K562 (cell line): Measurements from ENCODE around the gene CSTPP1. TPM values are rescaled to one million over a fixed set of nuclear protein-coding genes. Genes with fewer than 3 reads are reported as not detected.

ENCODE experiments used
- CHD2 ChIP-seq: IDR thresholded peaks from 2 replicates; pipeline ENCODE4 v1.6.1; 2011; ENCODE audit warnings: low read depth, low read length
- GATA2 ChIP-seq: sonication (generic); formaldehyde crosslinking; IDR thresholded peaks from 2 replicates; pipeline ENCODE4 v1.4.0; 2020; ENCODE audit warnings: mild to moderate bottlenecking, missing genetic modification reagents
- MXI1 ChIP-seq: IDR thresholded peaks from 2 replicates; pipeline ENCODE4 v1.6.1; 2011; ENCODE audit warnings: low read depth, mild to moderate bottlenecking, improper control_type of control experiment, low read length
- NFRKB ChIP-seq: fragments of 450-650 bp; IDR thresholded peaks from 2 replicates; pipeline ENCODE4 v1.6.1; 2016; ENCODE audit warnings: low read depth
- PRMT5 ChIP-seq: sonication (generic); formaldehyde crosslinking; IDR thresholded peaks from 2 replicates; pipeline ENCODE4 v1.5.0; 2020; ENCODE audit warnings: missing genetic modification reagents
- RAD21 ChIP-seq, 2 experiments: fragments of 250-450 bp in 1 of 2; fragments of 450-650 bp in 1 of 2; sonication (Bioruptor Pico) in 1 of 2; formaldehyde crosslinking in 1 of 2; IDR thresholded peaks in 1 of 2; conservative IDR thresholded peaks in 1 of 2; 2 replicates each; pipeline versions ENCODE4 v1.4.0 to v1.8.0; 2020 to 2022; ENCODE audit warnings: mild to moderate bottlenecking in 2 of 2, moderate library complexity in 1 of 2
- RBBP5 ChIP-seq: fragments of 200-600 bp; sonication (generic); IDR thresholded peaks from 2 replicates; pipeline ENCODE4 v1.6.1; 2012; ENCODE audit warnings: borderline replicate concordance, mild to moderate bottlenecking, low read length, control low read depth, inconsistent platforms; ENCODE audit not compliant: insufficient read depth, poor library complexity, severe bottlenecking
- RBM14 ChIP-seq: fragments of 200-400 bp; formaldehyde crosslinking; IDR thresholded peaks from 2 replicates; pipeline ENCODE4 v1.6.1; 2018; ENCODE audit warnings: low read depth, mild to moderate bottlenecking, low read length, moderate library complexity, borderline replicate concordance; ENCODE audit not compliant: insufficient read depth
- SP2 ChIP-seq: IDR thresholded peaks from 2 replicates; pipeline ENCODE4 v1.6.1; 2011; ENCODE audit warnings: mild to moderate bottlenecking, low read depth, low read length, moderate library complexity; ENCODE audit not compliant: poor library complexity, severe bottlenecking; ENCODE audit errors: extremely low read depth
- polyA plus RNA-seq, 8 experiments: library from polyadenylated mRNA; depleted of rRNA in 4 of 8; stranded (reverse) in 5 of 8; unstranded in 3 of 8; fragments of >200 nt; fragmentation: Nextera tagmentation in 2 of 8; fragmentation: Illumina TruSeq in 1 of 8; extraction: Ambion mirVana in 2 of 8; extraction: Trizol in 1 of 8; gene quantifications; 2 replicates each; pipeline versions ENCODE4 v1.2.1 to v1.2.3, GENCODE V29; 2011 to 2014; ENCODE audit warnings: inconsistent platforms in 1 of 8, missing spikeins in 1 of 8
- total RNA-seq, 7 experiments: library from RNA; depleted of rRNA in 6 of 7; stranded (reverse); fragments of >200 nt in 6 of 7; fragmentation: Illumina TruSeq in 2 of 7; extraction: Trizol in 2 of 7; gene quantifications; 2 replicates each; pipeline versions ENCODE4 v1.2.1 to v1.2.3, GENCODE V29; 2011 to 2021; ENCODE audit warnings: low replicate concordance in 1 of 7
- TF ChIP-seq, protein P1 (sequence below): fragments of 250-450 bp; sonication (Bioruptor Pico); IDR thresholded peaks from 2 replicates; pipeline ENCODE4 v1.9.0; 2021; ENCODE audit warnings: mild to moderate bottlenecking, inconsistent platforms
- TF ChIP-seq, protein P2 (sequence below): fragments of 450-650 bp; formaldehyde crosslinking; IDR thresholded peaks from 2 replicates; pipeline ENCODE4 v1.4.0; 2022; ENCODE audit warnings: missing genetic modification characterization
- TF ChIP-seq, protein P3 (sequence below): sonication (generic); formaldehyde crosslinking; IDR thresholded peaks from 2 replicates; pipeline ENCODE4 v1.8.0; 2023; ENCODE audit warnings: mild to moderate bottlenecking, missing genetic modification reagents
- TF ChIP-seq, protein P4 (sequence below): conservative IDR thresholded peaks from 2 replicates; pipeline ENCODE4 v1.6.1; 2011; ENCODE audit warnings: low read depth, mild to moderate bottlenecking, low read length; ENCODE audit not compliant: control insufficient read depth

CSTPP1 gene
- total and polyA plus RNA-seq, 9 of the 15 experiments (the other 6 are each of a cell fraction or from before 2014, with no cell fraction given) = 6.5 to 17.8 (median 9.2) TPM

- TF ChIP-seq, protein P1, sequence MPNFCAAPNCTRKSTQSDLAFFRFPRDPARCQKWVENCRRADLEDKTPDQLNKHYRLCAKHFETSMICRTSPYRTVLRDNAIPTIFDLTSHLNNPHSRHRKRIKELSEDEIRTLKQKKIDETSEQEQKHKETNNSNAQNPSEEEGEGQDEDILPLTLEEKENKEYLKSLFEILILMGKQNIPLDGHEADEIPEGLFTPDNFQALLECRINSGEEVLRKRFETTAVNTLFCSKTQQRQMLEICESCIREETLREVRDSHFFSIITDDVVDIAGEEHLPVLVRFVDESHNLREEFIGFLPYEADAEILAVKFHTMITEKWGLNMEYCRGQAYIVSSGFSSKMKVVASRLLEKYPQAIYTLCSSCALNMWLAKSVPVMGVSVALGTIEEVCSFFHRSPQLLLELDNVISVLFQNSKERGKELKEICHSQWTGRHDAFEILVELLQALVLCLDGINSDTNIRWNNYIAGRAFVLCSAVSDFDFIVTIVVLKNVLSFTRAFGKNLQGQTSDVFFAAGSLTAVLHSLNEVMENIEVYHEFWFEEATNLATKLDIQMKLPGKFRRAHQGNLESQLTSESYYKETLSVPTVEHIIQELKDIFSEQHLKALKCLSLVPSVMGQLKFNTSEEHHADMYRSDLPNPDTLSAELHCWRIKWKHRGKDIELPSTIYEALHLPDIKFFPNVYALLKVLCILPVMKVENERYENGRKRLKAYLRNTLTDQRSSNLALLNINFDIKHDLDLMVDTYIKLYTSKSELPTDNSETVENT (CRISPR knock-in tag) = peak; percentile 44
- TF ChIP-seq GATA2 (no peak), RAD21 (CRISPR knock-in tag; conservative IDR thresholded peaks at IDR 0.05 in 1 of 2, IDR thresholded peaks at IDR 0.05 in 1 of 2) (no peak), PRMT5 (CRISPR knock-in tag) (0 out of 2 replicates have a peak, but pooled peaks have one; percentile 18), SP2 (peak; percentile 29), RBBP5 (peak; percentile 80), CHD2 (peak; percentile 37; the same call in 1 of the 2 replicates), MXI1 (0 out of 2 replicates have a peak, but pooled peaks have one; percentile 40), NFRKB (peak; percentile 98), RBM14 (0 out of 2 replicates have a peak, but pooled peaks have one; percentile 56)
- TF ChIP-seq, protein P2, sequence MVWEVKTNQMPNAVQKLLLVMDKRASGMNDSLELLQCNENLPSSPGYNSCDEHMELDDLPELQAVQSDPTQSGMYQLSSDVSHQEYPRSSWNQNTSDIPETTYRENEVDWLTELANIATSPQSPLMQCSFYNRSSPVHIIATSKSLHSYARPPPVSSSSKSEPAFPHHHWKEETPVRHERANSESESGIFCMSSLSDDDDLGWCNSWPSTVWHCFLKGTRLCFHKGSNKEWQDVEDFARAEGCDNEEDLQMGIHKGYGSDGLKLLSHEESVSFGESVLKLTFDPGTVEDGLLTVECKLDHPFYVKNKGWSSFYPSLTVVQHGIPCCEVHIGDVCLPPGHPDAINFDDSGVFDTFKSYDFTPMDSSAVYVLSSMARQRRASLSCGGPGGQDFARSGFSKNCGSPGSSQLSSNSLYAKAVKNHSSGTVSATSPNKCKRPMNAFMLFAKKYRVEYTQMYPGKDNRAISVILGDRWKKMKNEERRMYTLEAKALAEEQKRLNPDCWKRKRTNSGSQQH = no peak
- TF ChIP-seq, protein P3, sequence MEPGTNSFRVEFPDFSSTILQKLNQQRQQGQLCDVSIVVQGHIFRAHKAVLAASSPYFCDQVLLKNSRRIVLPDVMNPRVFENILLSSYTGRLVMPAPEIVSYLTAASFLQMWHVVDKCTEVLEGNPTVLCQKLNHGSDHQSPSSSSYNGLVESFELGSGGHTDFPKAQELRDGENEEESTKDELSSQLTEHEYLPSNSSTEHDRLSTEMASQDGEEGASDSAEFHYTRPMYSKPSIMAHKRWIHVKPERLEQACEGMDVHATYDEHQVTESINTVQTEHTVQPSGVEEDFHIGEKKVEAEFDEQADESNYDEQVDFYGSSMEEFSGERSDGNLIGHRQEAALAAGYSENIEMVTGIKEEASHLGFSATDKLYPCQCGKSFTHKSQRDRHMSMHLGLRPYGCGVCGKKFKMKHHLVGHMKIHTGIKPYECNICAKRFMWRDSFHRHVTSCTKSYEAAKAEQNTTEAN = peak; percentile 45; the same call in 1 of the 2 replicates
- TF ChIP-seq, protein P4, sequence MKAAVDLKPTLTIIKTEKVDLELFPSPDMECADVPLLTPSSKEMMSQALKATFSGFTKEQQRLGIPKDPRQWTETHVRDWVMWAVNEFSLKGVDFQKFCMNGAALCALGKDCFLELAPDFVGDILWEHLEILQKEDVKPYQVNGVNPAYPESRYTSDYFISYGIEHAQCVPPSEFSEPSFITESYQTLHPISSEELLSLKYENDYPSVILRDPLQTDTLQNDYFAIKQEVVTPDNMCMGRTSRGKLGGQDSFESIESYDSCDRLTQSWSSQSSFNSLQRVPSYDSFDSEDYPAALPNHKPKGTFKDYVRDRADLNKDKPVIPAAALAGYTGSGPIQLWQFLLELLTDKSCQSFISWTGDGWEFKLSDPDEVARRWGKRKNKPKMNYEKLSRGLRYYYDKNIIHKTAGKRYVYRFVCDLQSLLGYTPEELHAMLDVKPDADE = peak; percentile 20; the same call in 1 of the 2 replicates
Measured at GRCh38 chr11:47176328-47177228, 240.0 kb downstream of the CSTPP1 start, which contains the start of gene ARFGAP2 (continued).
